ENCODE data around the gene PPP2R2C. TPM values are rescaled to one million over a fixed set of nuclear protein-coding genes. Genes with fewer than 3 reads are reported as not detected.

Gene PPP2R2C
- total RNA-seq, 2 donors from 2014 or later, result 0.14 to 0.41 TPM

DNA sequence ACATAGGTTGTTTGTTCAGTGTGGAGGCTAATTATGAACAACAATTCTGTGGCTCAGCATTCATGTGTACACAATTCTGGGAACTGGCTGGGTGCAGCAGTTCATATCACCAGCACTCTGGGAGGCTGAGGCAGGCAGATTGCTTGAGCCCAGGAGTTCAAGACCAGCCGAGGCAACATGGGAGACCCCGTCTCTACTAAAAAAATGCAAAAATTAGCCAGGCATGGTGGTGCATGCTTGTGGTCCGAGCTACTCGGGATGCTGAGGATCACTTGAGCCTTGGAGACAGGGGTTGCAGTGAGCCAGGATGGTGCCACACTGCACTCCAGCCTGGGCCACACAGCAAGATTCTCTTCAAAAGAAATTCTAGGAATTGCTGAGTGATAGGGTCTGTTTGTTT, 4.5 kb upstream of the PPP2R2C start:
- no peaks in the 10 kb centered on the region for H3K27me3 ChIP-seq (replicated peaks; ENCODE audit: insufficient read depth)
- H3K9me3 ChIP-seq, result no peaks in the 10 kb centered on the region
- no peak overlapping the region for H3K4me3 ChIP-seq
- no peak for DNase-seq (ENCODE audit: low spot score)
- no peak overlapping the region for H3K27ac ChIP-seq
- ATAC-seq (ENCODE audit: insufficient number of reproducible peaks, low FRiP score, low read depth), result no peak
- H3K4me1 ChIP-seq (ENCODE audit: control insufficient read depth in 1 of 2, low read depth in 2 of 2), result no peaks in the 10 kb centered on the region
- H3K36me3 ChIP-seq, result no peaks in the 10 kb centered on the region
- no peak for TF ChIP-seq CTCF (IDR thresholded peaks at IDR 0.05)

DNA sequence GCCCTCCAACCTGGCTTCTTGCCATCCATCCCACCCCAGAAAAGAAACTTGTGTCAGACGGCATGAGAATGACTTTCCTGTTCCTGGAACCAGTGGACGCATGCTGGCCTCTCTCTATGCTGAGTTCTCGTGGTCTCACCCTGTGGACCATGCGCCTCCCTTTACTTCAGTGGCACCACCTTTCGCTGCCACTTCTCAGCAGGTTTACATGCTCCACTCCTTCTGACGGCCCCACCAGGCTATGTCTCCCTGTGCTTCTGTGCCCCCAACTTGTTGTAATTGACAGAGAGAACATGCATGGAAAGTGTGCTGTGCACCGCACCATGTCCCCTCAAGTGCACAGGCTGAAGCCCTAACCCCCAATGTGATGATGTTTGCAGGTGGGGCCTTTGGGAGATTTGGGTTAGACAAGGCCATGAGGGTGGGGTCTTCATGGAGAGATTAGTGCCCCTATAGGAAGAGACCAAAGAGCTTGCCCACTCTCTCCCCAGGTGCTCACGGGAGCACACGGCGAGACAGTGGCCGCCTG, 3.1 kb upstream of the PPP2R2C start:
- Histone ChIP-seq H3K27ac (no peak overlapping the region), H3K4me3 (no peak overlapping the region), H3K4me1 (ENCODE audit: control insufficient read depth in 1 of 2, low read depth in 2 of 2) (peaks cover 3 to 9% of the 10 kb centered on the region in 2 donors), H3K27me3 (replicated peaks; ENCODE audit: insufficient read depth) (no peaks in the 10 kb centered on the region), H3K9me3 (no peaks in the 10 kb centered on the region), H3K36me3 (no peaks in the 10 kb centered on the region)
- no peak for DNase-seq (ENCODE audit: low spot score)
- no peak for TF ChIP-seq CTCF (IDR thresholded peaks at IDR 0.05)
- no peak for ATAC-seq (ENCODE audit: insufficient number of reproducible peaks, low FRiP score, low read depth)

DNA sequence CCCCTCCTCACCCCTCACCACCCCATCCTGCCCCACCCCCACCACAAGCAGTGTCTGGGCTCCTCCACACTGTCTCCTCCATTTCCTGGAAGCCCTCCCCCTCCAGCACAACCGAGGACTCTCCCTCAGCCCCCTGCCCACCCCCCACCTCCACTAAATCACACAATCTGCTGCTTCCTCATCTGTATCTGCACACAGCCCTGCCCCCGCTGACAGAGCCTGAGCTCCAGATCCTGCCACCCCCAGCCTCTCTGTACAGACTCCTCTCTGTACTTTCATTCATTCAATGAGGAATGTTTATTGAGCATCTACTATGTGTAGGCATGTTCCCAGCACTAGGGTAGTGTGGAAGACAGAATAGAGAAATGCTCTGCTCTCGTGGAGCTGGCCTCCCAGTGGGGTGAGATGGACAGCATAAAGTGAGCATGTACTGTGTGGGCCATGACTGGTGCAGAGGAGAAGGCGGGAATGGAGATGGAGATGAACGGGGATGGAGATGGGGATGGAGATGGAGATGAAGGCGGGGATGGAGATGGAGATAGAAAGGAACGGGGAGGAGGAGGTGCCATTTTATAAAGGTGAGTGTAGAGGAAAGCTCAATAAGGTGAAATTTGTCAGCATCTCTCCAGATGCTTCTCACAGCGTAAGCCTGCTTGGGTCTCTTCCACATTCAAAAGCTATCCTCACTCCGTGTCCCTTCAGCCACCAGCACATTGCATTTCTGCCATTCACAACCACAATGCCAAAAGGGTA, 2.5 kb upstream of the PPP2R2C start:
- DNase-seq (ENCODE audit: low spot score) (no peak), ATAC-seq (ENCODE audit: insufficient number of reproducible peaks, low FRiP score, low read depth) (no peak)
- Histone ChIP-seq H3K27me3 (replicated peaks; ENCODE audit: insufficient read depth) (no peaks in the 10 kb centered on the region), H3K4me3 (no peak overlapping the region), H3K27ac (no peak overlapping the region), H3K9me3 (no peaks in the 10 kb centered on the region), H3K36me3 (no peaks in the 10 kb centered on the region), H3K4me1 (ENCODE audit: control insufficient read depth in 1 of 2, low read depth in 2 of 2) (peaks cover 8 to 16% of the 10 kb centered on the region in 2 donors)
- no peak for TF ChIP-seq CTCF (IDR thresholded peaks at IDR 0.05)

DNA sequence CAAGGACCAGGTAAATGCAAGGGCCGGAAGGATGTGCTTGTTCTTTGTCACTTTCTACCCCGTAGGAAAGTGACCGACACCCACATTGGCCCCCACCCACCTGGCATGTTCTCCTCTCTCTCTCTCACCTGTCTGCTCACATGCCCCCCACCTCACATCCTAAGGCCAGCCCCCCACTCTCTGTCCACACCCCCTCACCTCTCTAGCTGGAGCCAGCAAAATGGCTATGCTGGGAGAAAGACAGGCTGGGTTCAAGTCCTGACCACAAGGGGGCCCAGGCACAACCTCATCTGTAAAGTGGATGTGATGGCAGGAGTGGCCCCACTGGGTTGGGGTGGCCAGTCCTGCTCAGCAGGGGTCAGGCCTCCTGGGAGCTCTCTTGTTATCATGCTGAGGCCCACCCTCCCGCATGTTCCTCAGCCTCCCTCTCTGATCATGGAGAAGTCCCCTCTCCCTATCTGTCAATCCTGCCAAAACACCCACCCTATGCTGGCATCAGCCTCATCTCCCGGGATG, 1.7 kb upstream of the PPP2R2C start:
- no peak for ATAC-seq (ENCODE audit: insufficient number of reproducible peaks, low FRiP score, low read depth)
- H3K27ac ChIP-seq, result no peak overlapping the region
- no peaks in the 10 kb centered on the region for H3K9me3 ChIP-seq
- H3K27me3 ChIP-seq (replicated peaks; ENCODE audit: insufficient read depth), result no peaks in the 10 kb centered on the region
- peaks cover 8 to 18% of the 10 kb centered on the region in 2 donors for H3K4me1 ChIP-seq (ENCODE audit: control insufficient read depth in 1 of 2, low read depth in 2 of 2)
- TF ChIP-seq CTCF (IDR thresholded peaks at IDR 0.05), result no peak
- no peaks in the 10 kb centered on the region for H3K36me3 ChIP-seq
- DNase-seq (ENCODE audit: low spot score), result no peak
- H3K4me3 ChIP-seq, result no peak overlapping the region

DNA sequence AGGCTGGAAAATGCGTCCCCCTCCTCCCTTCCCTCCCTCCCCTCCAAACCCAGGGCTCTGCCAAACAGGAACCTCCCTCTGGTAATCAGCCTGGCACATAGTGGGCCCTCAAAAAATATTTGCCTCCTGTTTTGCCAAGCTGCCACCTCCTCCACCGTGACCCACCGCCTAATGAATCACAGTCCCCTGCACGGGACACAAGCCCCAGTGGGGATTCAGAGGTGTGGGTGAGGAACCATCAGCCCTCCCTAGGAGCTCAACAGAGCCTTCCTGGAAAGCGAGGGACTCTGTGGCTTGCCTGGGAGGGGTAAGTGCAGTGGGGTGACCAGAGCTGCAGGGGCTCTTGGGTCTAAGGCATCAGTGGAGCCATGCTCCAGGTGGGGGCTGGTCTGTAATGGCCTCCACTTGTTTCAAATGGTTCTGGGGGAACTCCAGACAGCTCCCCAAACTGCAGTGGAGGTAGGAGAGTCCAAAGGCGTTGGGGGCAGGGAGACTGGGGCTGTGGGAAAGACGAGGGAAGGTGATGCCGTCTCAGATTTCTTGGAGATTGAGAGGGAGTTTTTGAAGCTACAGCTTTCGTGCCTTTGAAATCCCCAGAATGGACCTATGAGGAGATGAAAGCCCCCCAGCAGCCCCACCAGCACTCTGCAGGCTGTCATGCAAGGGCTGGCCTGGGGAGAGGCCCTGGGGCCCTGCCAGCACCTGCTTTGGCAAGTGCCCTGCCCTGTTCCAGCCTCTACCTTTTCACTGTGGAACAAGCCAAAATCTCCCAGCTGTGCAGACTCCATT, 1.0 kb upstream of the PPP2R2C start:
- no peaks in the 10 kb centered on the region for H3K36me3 ChIP-seq
- H3K27me3 ChIP-seq (replicated peaks; ENCODE audit: insufficient read depth), result no peaks in the 10 kb centered on the region
- ATAC-seq (ENCODE audit: insufficient number of reproducible peaks, low FRiP score, low read depth) (no peak), DNase-seq (ENCODE audit: low spot score) (no peak)
- no peak for TF ChIP-seq CTCF (IDR thresholded peaks at IDR 0.05)
- no peak overlapping the region for H3K27ac ChIP-seq
- H3K9me3 ChIP-seq, result no peaks in the 10 kb centered on the region
- H3K4me1 ChIP-seq (ENCODE audit: control insufficient read depth in 1 of 2, low read depth in 2 of 2), result peaks cover 8 to 18% of the 10 kb centered on the region in 2 donors
- no peak overlapping the region for H3K4me3 ChIP-seq
